Nephron progenitor cell (in vitro differentiated cells): Measurements from ENCODE around the gene CCDC192.

Source experiments
- DNase-seq: peaks from one replicate; pipeline ENCODE4 v3.0.0; 2021
- H3K27ac Mint-ChIP-seq: 2 replicates; pipeline ENCODE4 v1.8.0; 2021; ENCODE audit warnings: mild to moderate bottlenecking, moderate library complexity, mixed read lengths
- H3K27me3 Mint-ChIP-seq: 2 replicates; pipeline ENCODE4 v1.8.0; 2021; ENCODE audit warnings: mild to moderate bottlenecking, low read depth, mixed read lengths; ENCODE audit not compliant: poor library complexity
- H3K36me3 Mint-ChIP-seq: 2 replicates; pipeline ENCODE4 v1.8.0; 2021; ENCODE audit warnings: low read depth, mixed read lengths
- H3K4me1 Mint-ChIP-seq: 2 replicates; pipeline ENCODE4 v1.8.0; 2021; ENCODE audit warnings: mixed read lengths
- H3K4me3 Mint-ChIP-seq: 2 replicates; pipeline ENCODE4 v1.8.0; 2021; ENCODE audit warnings: mild to moderate bottlenecking, moderate library complexity, mixed read lengths
- H3K9me3 Mint-ChIP-seq: 2 replicates; pipeline ENCODE4 v1.8.0; 2021; ENCODE audit warnings: mild to moderate bottlenecking, moderate library complexity, mixed read lengths
- TF ChIP-seq, protein P1 (sequence below): fragments of 200-600 bp; sonication (generic); IDR thresholded peaks from 2 replicates; pipeline ENCODE4 v1.5.0; 2021; ENCODE audit warnings: antibody characterized with exemption

CCDC192 gene

DNA sequence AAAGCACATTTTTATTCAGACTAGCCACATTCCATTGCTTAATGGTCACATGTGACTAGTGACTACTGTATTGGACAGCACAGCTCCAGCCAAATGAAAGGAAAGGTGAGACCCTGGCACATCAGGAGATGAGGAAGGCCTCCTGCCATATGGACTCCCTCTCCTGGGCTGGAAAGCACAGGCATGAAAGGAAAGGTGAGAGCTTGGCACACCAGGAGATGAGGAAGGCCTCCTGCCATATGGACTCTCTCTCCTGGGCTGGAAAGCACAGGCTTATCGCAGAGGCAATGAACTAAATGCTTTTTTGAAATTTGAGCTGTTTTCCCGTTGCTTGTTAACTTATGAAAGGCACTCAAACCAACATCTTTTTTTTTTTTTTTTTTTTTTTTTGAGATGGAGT lies 235.6 kb downstream of the CCDC192 start:
- no peak overlapping the region for H3K27ac Mint-ChIP-seq

DNA sequence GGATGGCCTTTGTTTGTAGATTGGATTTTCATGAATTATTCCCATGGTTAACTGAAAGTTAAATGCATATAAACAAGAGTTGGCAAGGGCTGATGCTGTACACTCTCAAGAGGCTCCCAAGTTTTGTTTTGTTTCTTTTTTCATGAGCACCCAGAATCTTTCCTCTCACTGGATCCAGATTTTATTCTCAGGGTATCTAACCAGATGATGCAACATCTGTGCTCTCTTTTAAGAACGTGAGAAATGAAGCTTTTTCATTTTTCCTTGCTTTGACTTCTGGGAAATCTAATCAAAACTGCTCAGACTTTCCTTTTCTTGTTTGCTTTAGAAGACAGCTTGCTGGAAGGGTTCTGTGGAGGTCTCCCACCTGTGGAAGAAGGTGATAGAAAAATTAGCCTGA lies 237.7 kb downstream of the CCDC192 start:
- Mint-ChIP-seq H3K9me3 (no peaks in the 10 kb centered on the region), H3K27ac (no peak overlapping the region), H3K4me1 (peaks cover 29% of the 10 kb centered on the region), H3K36me3 (no peaks in the 10 kb centered on the region), H3K27me3 (peaks cover 6% of the 10 kb centered on the region), H3K4me3 (no peak overlapping the region)
- no peak for DNase-seq
- TF ChIP-seq, protein P1, sequence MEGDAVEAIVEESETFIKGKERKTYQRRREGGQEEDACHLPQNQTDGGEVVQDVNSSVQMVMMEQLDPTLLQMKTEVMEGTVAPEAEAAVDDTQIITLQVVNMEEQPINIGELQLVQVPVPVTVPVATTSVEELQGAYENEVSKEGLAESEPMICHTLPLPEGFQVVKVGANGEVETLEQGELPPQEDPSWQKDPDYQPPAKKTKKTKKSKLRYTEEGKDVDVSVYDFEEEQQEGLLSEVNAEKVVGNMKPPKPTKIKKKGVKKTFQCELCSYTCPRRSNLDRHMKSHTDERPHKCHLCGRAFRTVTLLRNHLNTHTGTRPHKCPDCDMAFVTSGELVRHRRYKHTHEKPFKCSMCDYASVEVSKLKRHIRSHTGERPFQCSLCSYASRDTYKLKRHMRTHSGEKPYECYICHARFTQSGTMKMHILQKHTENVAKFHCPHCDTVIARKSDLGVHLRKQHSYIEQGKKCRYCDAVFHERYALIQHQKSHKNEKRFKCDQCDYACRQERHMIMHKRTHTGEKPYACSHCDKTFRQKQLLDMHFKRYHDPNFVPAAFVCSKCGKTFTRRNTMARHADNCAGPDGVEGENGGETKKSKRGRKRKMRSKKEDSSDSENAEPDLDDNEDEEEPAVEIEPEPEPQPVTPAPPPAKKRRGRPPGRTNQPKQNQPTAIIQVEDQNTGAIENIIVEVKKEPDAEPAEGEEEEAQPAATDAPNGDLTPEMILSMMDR, result no peak

More for the DNA sequence above, 235.6 kb downstream of the CCDC192 start:
- H3K27me3 Mint-ChIP-seq, result peaks cover 6% of the 10 kb centered on the region
- H3K4me3 Mint-ChIP-seq, result no peak overlapping the region
- TF ChIP-seq, protein P1, result no peak
- no peaks in the 10 kb centered on the region for H3K36me3 Mint-ChIP-seq
- H3K4me1 Mint-ChIP-seq, result peaks cover 47% of the 10 kb centered on the region
- DNase-seq, result no peak
- no peaks in the 10 kb centered on the region for H3K9me3 Mint-ChIP-seq

DNA sequence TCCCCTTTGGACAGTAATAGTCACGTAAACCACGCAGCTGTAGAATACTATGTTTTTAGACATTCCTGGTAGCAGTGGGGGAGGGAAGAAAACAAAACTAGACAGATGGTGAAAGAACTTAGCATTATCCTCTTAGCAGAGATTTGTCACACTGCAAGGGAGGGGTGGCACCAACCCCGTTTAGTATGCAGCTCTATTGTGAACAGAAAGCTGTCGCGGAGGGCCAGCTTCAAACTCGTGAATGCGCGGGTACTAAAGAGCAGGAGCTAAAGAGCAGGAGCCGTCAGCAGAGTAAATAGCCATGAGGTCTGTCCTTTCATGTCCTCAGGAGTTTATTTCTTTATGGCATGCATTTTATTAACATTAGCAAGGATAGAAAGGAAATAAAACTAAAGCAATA lies 238.5 kb downstream of the CCDC192 start:
- Mint-ChIP-seq H3K4me1 (peaks cover 22% of the 10 kb centered on the region), H3K9me3 (no peaks in the 10 kb centered on the region), H3K4me3 (peak overlapping the region; percentile 18), H3K27ac (peak overlapping the region; percentile 31), H3K27me3 (peaks cover 6% of the 10 kb centered on the region), H3K36me3 (no peaks in the 10 kb centered on the region)
- DNase-seq, result no peak
- TF ChIP-seq, protein P1, result no peak

DNA sequence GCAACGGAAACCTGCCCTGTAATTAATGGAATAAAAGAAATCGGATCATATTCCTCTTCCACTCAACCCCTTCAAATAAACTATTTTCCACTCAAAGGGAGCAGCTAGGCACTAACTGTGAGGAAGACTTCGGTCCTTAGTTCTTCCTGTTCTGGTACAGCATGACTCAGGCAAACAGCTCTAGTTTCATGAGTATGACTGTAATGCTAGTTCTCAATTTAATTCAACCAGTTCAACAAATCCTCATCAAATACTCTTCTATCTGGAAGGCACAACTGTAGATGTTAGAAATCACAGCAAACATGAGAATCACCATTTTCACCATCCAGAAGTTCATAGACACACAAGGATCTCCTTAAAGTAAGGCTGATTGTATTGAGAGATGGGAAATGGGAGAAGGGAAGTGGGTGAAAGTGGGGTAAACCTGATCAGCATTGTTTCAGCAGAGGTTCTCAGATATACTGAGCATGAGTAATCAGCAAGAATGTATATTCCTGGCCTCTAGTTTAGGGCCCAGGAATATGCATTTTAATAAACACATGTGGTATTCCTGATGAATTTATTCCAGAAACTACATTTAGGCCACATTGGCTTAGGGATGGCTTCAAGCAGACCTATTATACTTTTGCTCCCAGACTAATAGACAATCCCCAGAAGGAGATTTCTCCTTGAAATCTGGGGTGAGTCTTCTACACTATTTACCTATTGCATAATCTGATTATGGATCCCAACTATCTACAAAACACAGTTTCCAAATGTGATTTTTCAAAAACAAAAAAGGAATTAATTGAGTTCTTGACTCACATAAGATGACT lies 239.3 kb downstream of the CCDC192 start:
- Mint-ChIP-seq H3K4me3 (no peak overlapping the region), H3K36me3 (no peaks in the 10 kb centered on the region), H3K27me3 (peaks cover 3% of the 10 kb centered on the region), H3K27ac (peak overlapping the region; percentile 7), H3K9me3 (no peaks in the 10 kb centered on the region), H3K4me1 (peaks cover 21% of the 10 kb centered on the region)
- TF ChIP-seq, protein P1, result no peak
- no peak for DNase-seq

DNA sequence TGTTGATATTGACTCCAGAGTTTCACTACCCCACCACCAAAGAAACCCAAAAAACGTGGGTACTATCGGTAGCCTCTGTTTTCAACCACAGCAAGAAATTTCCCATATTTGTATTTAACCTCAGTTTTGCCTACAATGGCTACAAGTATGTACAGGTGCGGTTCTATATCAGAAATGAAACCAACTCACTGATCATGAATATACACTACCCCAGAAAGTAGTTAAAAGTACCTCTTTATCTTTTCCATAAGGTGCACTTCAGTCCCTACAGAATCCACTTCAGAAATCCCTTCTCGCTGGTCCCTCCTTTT lies 239.8 kb downstream of the CCDC192 start:
- Mint-ChIP-seq H3K4me3 (no peak overlapping the region), H3K4me1 (peaks cover 21% of the 10 kb centered on the region), H3K27ac (peak overlapping the region; percentile 7), H3K36me3 (no peaks in the 10 kb centered on the region), H3K9me3 (no peaks in the 10 kb centered on the region), H3K27me3 (peaks cover 3% of the 10 kb centered on the region)
- DNase-seq, result no peak
- TF ChIP-seq, protein P1, result no peak

DNA sequence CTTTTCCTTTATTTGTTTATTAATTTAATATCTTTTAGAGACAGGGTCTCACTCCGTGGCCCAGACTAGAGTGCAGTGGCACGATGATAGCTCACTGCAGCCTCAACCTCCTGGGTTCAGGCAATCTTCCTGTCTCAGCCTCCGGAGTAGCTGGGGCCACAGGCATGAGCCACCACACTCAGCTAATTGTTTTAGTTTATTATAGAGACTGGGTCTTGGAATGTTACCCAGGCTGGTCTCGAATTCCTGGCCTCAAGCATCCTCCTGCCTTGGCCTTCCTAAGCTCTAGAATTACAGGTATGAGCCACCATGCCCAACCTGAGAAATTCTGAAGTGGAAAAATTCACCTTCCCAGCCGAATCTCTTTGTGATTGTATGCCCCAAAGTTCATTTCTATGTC lies 240.9 kb downstream of the CCDC192 start:
- no peak for DNase-seq
- peaks cover 21% of the 10 kb centered on the region for H3K4me1 Mint-ChIP-seq
- H3K9me3 Mint-ChIP-seq, result no peaks in the 10 kb centered on the region
- no peak overlapping the region for H3K27ac Mint-ChIP-seq
- TF ChIP-seq, protein P1, result no peak
- no peak overlapping the region for H3K4me3 Mint-ChIP-seq
- H3K27me3 Mint-ChIP-seq, result peaks cover 3% of the 10 kb centered on the region
- no peaks in the 10 kb centered on the region for H3K36me3 Mint-ChIP-seq
